IMR-90 (cell line): ENCODE results near the gene ZNF217. TPM values are rescaled to one million over a fixed set of nuclear protein-coding genes. Genes with fewer than 3 reads are reported as not detected.
A peak's percentile ranks its signal among the peaks of the same experiment; 100 is the strongest.
"Not testable (repeated sequence)": the region's sequence is repeated elsewhere in the genome, so short reads cannot be mapped to it uniquely, and the experiment has no call there.

Experiments used
- ATAC-seq: fragments of 200-7000 bp; cut with Tn5 transposase; 2 replicates; pipeline ENCODE4 v1.9.1; 2020; ENCODE audit warnings: low read depth, mild to moderate bottlenecking, moderate library complexity
- BruUV-seq: library from RNA; stranded (reverse); fragments of 400-500 nt; replicated peaks from 2 replicates; lab custom pipeline; 2021; lab: Mats Ljungman, UMichigan
- CTCF ChIA-PET: fragments of 300-600 bp; formaldehyde crosslinking; extraction: SDS; loops from one replicate; lab custom pipeline; 2021; ENCODE audit warnings: antibody characterized with exemption; lab: Yijun Ruan, JAX
- POLR2A ChIA-PET: fragments of 300-600 bp; sonication (Branson Sonifier 250); formaldehyde crosslinking; loops from one replicate; lab custom pipeline; 2022; ENCODE audit warnings: antibody characterized with exemption; ENCODE audit not compliant: unreplicated experiment; lab: Charles Lee
- DNase-seq: peaks from one replicate; pipeline ENCODE4 v3.0.0; 2013
- H2AFZ ChIP-seq: replicated peaks from 2 replicates; pipeline ENCODE3; 2013; ENCODE audit warnings: low read length, mild to moderate bottlenecking; ENCODE audit not compliant: poor library complexity
- H2AK5ac ChIP-seq: 2 replicates; pipeline ENCODE4 v1.6.1; 2013; ENCODE audit warnings: low read depth, low read length, inconsistent platforms
- H2AK9ac ChIP-seq: replicated peaks from 2 replicates; pipeline ENCODE3; 2013; ENCODE audit warnings: mild to moderate bottlenecking, low read depth, low read length, moderate library complexity; ENCODE audit not compliant: poor library complexity
- H2BK120ac ChIP-seq: 2 replicates; pipeline ENCODE4 v1.6.1; 2013; ENCODE audit warnings: low read depth, low read length, inconsistent platforms
- H2BK15ac ChIP-seq: 3 replicates; pipeline ENCODE4 v1.6.1; 2013; ENCODE audit warnings: low read depth, low read length, inconsistent platforms
- H2BK20ac ChIP-seq: 2 replicates; pipeline ENCODE4 v1.6.1; 2013; ENCODE audit warnings: low read depth, mild to moderate bottlenecking, inconsistent platforms, low read length, moderate library complexity
- H2BK5ac ChIP-seq: 2 replicates; pipeline ENCODE4 v1.6.1; 2013; ENCODE audit warnings: mild to moderate bottlenecking, low read depth, low read length, inconsistent platforms; ENCODE audit not compliant: poor library complexity, severe bottlenecking
- H3K14ac ChIP-seq: replicated peaks from 2 replicates; pipeline ENCODE4 v1.6.1; 2013; ENCODE audit warnings: low read depth, low read length, inconsistent platforms
- H3K18ac ChIP-seq: 2 replicates; pipeline ENCODE4 v1.6.1; 2013; ENCODE audit warnings: low read depth, low read length, control low read depth
- H3K23ac ChIP-seq: 2 replicates; pipeline ENCODE4 v1.6.1; 2013; ENCODE audit warnings: low read depth, low read length, inconsistent platforms
- H3K27ac ChIP-seq: 2 replicates; pipeline ENCODE4 v1.5.1; 2013; ENCODE audit warnings: mild to moderate bottlenecking, control low read depth, low read length; ENCODE audit not compliant: insufficient read depth
- H3K27me3 ChIP-seq: 2 replicates; pipeline ENCODE4 v1.6.1; 2013; ENCODE audit warnings: low read length; ENCODE audit not compliant: control insufficient read depth, insufficient read depth
- H3K36me3 ChIP-seq: 2 replicates; pipeline ENCODE4 v1.6.1; 2013; ENCODE audit warnings: low read length, mixed read lengths; ENCODE audit not compliant: control insufficient read depth, insufficient read depth
- H3K4ac ChIP-seq: 2 replicates; pipeline ENCODE4 v1.6.1; 2013; ENCODE audit warnings: low read depth, low read length, inconsistent platforms
- H3K4me1 ChIP-seq: 2 replicates; pipeline ENCODE4 v1.6.1; 2013; ENCODE audit warnings: low read length, mixed read lengths; ENCODE audit not compliant: control insufficient read depth, insufficient read depth
- H3K4me2 ChIP-seq: 2 replicates; pipeline ENCODE4 v1.6.1; 2013; ENCODE audit warnings: low read depth, mild to moderate bottlenecking, control low read depth, low read length, moderate library complexity
- H3K4me3 ChIP-seq: 2 replicates; pipeline ENCODE4 v1.5.1; 2013; ENCODE audit warnings: low read depth, mild to moderate bottlenecking, control low read depth, low read length, moderate library complexity; ENCODE audit not compliant: insufficient read depth
- H3K56ac ChIP-seq: 2 replicates; pipeline ENCODE4 v1.6.1; 2013; ENCODE audit warnings: low read length, inconsistent platforms; ENCODE audit not compliant: insufficient read depth; ENCODE audit errors: extremely low read depth
- H3K79me1 ChIP-seq, 2 experiments: 2 replicates each; pipeline ENCODE4 v1.6.1; 2013; ENCODE audit warnings: low read length in 2 of 2, inconsistent platforms in 1 of 2, low read depth in 1 of 2
- H3K9ac ChIP-seq: 2 replicates; pipeline ENCODE4 v1.6.1; 2013; ENCODE audit warnings: low read depth, low read length, control low read depth
- H3K9me1 ChIP-seq: 2 replicates; pipeline ENCODE4 v1.6.1; 2013; ENCODE audit warnings: low read length, inconsistent platforms; ENCODE audit not compliant: insufficient read depth
- H3K9me3 ChIP-seq: 2 replicates; pipeline ENCODE4 v1.6.1; 2013; ENCODE audit warnings: low read length; ENCODE audit not compliant: control insufficient read depth, insufficient read depth
- H4K20me1 ChIP-seq: 2 replicates; pipeline ENCODE4 v1.6.1; 2013; ENCODE audit warnings: low read length, inconsistent platforms; ENCODE audit not compliant: insufficient read depth
- H4K5ac ChIP-seq: 2 replicates; pipeline ENCODE4 v1.6.1; 2013; ENCODE audit warnings: mild to moderate bottlenecking, low read depth, low read length, control low read depth
- H4K8ac ChIP-seq, 2 experiments: 2 replicates each; pipeline ENCODE4 v1.6.1; 2013; ENCODE audit warnings: low read depth in 2 of 2, low read length in 2 of 2, control low read depth in 1 of 2, inconsistent platforms in 1 of 2
- H4K91ac ChIP-seq: 2 replicates; pipeline ENCODE4 v1.6.1; 2013; ENCODE audit warnings: low read depth, low read length, inconsistent platforms; ENCODE audit not compliant: insufficient read depth
- POLR2A ChIP-seq: IDR thresholded peaks from 2 replicates; pipeline ENCODE4 v1.6.1; 2012; ENCODE audit warnings: mild to moderate bottlenecking, low read depth, low read length
- whole genome bisulfite sequencing, 2 experiments: methylation state at CpG; one replicate each; pipeline versions ENCODE4 v1.1.5 to v1.1.7; 2013; ENCODE audit warnings: missing lambda C conversion rate in 2 of 2; ENCODE audit not compliant: insufficient read length in 1 of 2; ENCODE audit errors: extremely low coverage in 2 of 2; 5-methylcytosine and 5-hydroxymethylcytosine counted together
- dilution Hi-C: fragments of 300-500 bp; cut with HindIII; formaldehyde crosslinking; loops from one replicate; pipeline ENCODE4 v1.14.3; 2018; ENCODE audit warnings: low sequenced_read_pairs; ENCODE audit not compliant: unreplicated experiment
- in situ Hi-C: fragments of 300-500 bp; cut with MboI; formaldehyde crosslinking; loops from 3 replicates; pipeline ENCODE4 v1.14.3; 2019; ENCODE audit warnings: low sequenced_read_pairs, inconsistent platforms, mixed read lengths
- intact Hi-C: fragments of 100-400 bp; cut with micrococcal nuclease; formaldehyde crosslinking; loops from 2 replicates; pipeline ENCODE4 v1.10.0; 2022
- polyA plus RNA-seq, 3 experiments: library from polyadenylated mRNA; depleted of rRNA; stranded (reverse); fragments of >200 nt; gene quantifications; 2 replicates each; pipeline ENCODE4 v1.2.3, GENCODE V29; 2012; ENCODE audit warnings: low replicate concordance in 1 of 3
- total RNA-seq: library from RNA; depleted of rRNA; stranded (reverse); fragments of >200 nt; gene quantifications from 2 replicates; pipeline ENCODE4 v1.2.3, GENCODE V29; 2012

ZNF217 gene
- total and polyA plus RNA-seq, 2 of the 4 experiments (the other 2 are of a cell fraction), result 9.1 to 27.8 TPM

- intact Hi-C loops, result loop anchor here (5.0 kb wide), 1 partner anchor 145 kb away; no protein-coding TSS in a partner anchor
Observed at GRCh38 chr20:53592454-53592991, 1.1 kb downstream of the ZNF217 start.

GRCh38 chr20:53591941-53592441 lies 1.6 kb downstream of the ZNF217 start:
- in situ Hi-C loops, dilution Hi-C loops: not testable (repeated sequence)
- intact Hi-C loops, result loop anchor here (5.0 kb wide), 1 partner anchor 145 kb away; no protein-coding TSS in a partner anchor

More at GRCh38 chr20:53592454-53592991, 1.1 kb downstream of the ZNF217 start:
- peak; percentile 39 for DNase-seq
- H3K79me1 ChIP-seq, H2BK15ac ChIP-seq, H2AK5ac ChIP-seq, in situ Hi-C loops, dilution Hi-C loops, H2BK20ac ChIP-seq, H3K27me3 ChIP-seq, H3K4me1 ChIP-seq, H4K20me1 ChIP-seq, BruUV-seq, H3K36me3 ChIP-seq, H3K9me3 ChIP-seq, H3K9me1 ChIP-seq, ATAC-seq: not testable (repeated sequence)
- H2BK5ac ChIP-seq, result peak overlapping the region; percentile 85
- peak overlapping the region; percentile 89 for H3K56ac ChIP-seq
- H2AK9ac ChIP-seq, result peak overlapping the region; percentile 33
- peak overlapping the region; percentile 70 to 84; a peak in 2 of 4 replicates for H4K8ac ChIP-seq
- H3K27ac ChIP-seq, result peak overlapping the region; percentile 97
- POLR2A ChIA-PET, result interaction anchor here (0.7 kb wide), 1 partner anchor 381 kb away, joined by 11 read pairs; no protein-coding TSS in a partner anchor
- H3K4me3 ChIP-seq, result peak overlapping the region; percentile 71
- H3K18ac ChIP-seq, result peak overlapping the region; percentile 91
- WGBS, 2 experiments, result no CpG with 5 or more reads among the region's 27 CpGs
- H3K23ac ChIP-seq, result peak overlapping the region; percentile 93; the same call in 1 of the 2 replicates
- H2AFZ ChIP-seq, result peak overlapping the region; percentile 64
- H4K5ac ChIP-seq, result peak overlapping the region; percentile 53
- CTCF ChIA-PET, result interaction anchor here (0.6 kb wide), 1 partner anchor 1361 kb away, joined by 4 read pairs; no protein-coding TSS in a partner anchor
- H3K4me2 ChIP-seq, result peak overlapping the region; percentile 86
- TF ChIP-seq POLR2A, result peak; percentile 55
- H3K4ac ChIP-seq, result peak overlapping the region; percentile 83
- peak overlapping the region; percentile 97; the same call in 1 of the 2 replicates for H3K14ac ChIP-seq
- H4K91ac ChIP-seq, result peak overlapping the region; percentile 92
- peak overlapping the region; percentile 92 for H3K9ac ChIP-seq
- H2BK120ac ChIP-seq, result peak overlapping the region; percentile 54

More at GRCh38 chr20:53591941-53592441, 1.6 kb downstream of the ZNF217 start:
- Histone ChIP-seq H4K5ac (peak overlapping the region; percentile 54), H3K18ac (peak overlapping the region; percentile 83), H4K91ac (peak overlapping the region; percentile 92), H2AK5ac (peak overlapping the region; percentile 61; the same call in 1 of the 2 replicates), H3K56ac (peak overlapping the region; percentile 89), H2BK20ac (peak overlapping the region; percentile 66; the same call in 1 of the 2 replicates), H3K4me3 (peak overlapping the region; percentile 71), H3K9ac (peak overlapping the region; percentile 92), H2AK9ac (peak overlapping the region; percentile 33), H2BK15ac (peak overlapping the region; percentile 93; the same call in 2 of the 3 replicates), H3K4ac (peak overlapping the region; percentile 65), H3K4me2 (peak overlapping the region; percentile 86), H3K23ac (peak overlapping the region; percentile 93; the same call in 1 of the 2 replicates), H3K14ac (peak overlapping the region; percentile 97), H3K27ac (peak overlapping the region; percentile 97), H4K8ac (peak overlapping the region; percentile 70 to 84; a peak in 3 of 4 replicates), H2BK120ac (peak overlapping the region; percentile 54), H2BK5ac (peak overlapping the region; percentile 85)
- H3K4me1 ChIP-seq, H3K79me1 ChIP-seq, ATAC-seq, H2AFZ ChIP-seq, DNase-seq, H3K36me3 ChIP-seq, CTCF ChIA-PET, H3K9me3 ChIP-seq, H4K20me1 ChIP-seq, H3K27me3 ChIP-seq, H3K9me1 ChIP-seq: not testable (repeated sequence)
- TSS peak; percentile 27 for BruUV-seq
- POLR2A ChIA-PET, result interaction anchor here (0.7 kb wide), 1 partner anchor 382 kb away, joined by 11 read pairs; no protein-coding TSS in a partner anchor
- WGBS, 2 experiments, result no CpG with 5 or more reads among the region's 9 CpGs
